NCI-H2081 treated with DMSO at 0.1 percent for 48 hours (cell line): ENCODE measurements around the gene KCNQ1.

ENCODE experiments used
- DNase-seq: peaks from one replicate; lab custom pipeline; 2025; lab: John Stamatoyannopoulos, UW

The KCNQ1 gene

GRCh38 chr11:2745511-2745910 lies 300.7 kb downstream of the KCNQ1 start:
- DNase-seq, result no peak

GRCh38 chr11:2746401-2747247 lies 301.8 kb downstream of the KCNQ1 start:
- no peak for DNase-seq

- DNase-seq, result no peak
Measured at GRCh38 chr11:2747248-2748027, 302.6 kb downstream of the KCNQ1 start.

GRCh38 chr11:2748061-2748813 lies 303.4 kb downstream of the KCNQ1 start:
- DNase-seq, result no peak

- DNase-seq, result no peak
Measured at GRCh38 chr11:2748814-2749554, 304.2 kb downstream of the KCNQ1 start.

GRCh38 chr11:2750101-2750681 lies 305.4 kb downstream of the KCNQ1 start:
- no peak for DNase-seq

- no peak for DNase-seq
Measured at GRCh38 chr11:2750682-2751522, 306.1 kb downstream of the KCNQ1 start.

- DNase-seq, result no peak
Measured at GRCh38 chr11:2751523-2752203, 306.9 kb downstream of the KCNQ1 start.

GRCh38 chr11:2752204-2752770 lies 307.5 kb downstream of the KCNQ1 start:
- DNase-seq, result no peak

GRCh38 chr11:2752923-2753322 lies 308.1 kb downstream of the KCNQ1 start:
- no peak for DNase-seq

- no peak for DNase-seq
Measured at GRCh38 chr11:2754008-2754407, 309.2 kb downstream of the KCNQ1 start.

GRCh38 chr11:2755071-2755470 lies 310.3 kb downstream of the KCNQ1 start:
- no peak for DNase-seq

- no peak for DNase-seq
Measured at GRCh38 chr11:2758751-2759150, 313.9 kb downstream of the KCNQ1 start.

- DNase-seq, result no peak
Measured at GRCh38 chr11:2759228-2760195, 314.7 kb downstream of the KCNQ1 start.

GRCh38 chr11:2760196-2760871 lies 315.5 kb downstream of the KCNQ1 start:
- no peak for DNase-seq

GRCh38 chr11:2761131-2762030 lies 316.6 kb downstream of the KCNQ1 start:
- no peak for DNase-seq

GRCh38 chr11:2762031-2762380 lies 317.2 kb downstream of the KCNQ1 start:
- DNase-seq, result no peak
